Left ventricle myocardium superior (tissue), 1 donor: Measurements from ENCODE around the gene KRT39. TPM values are rescaled to one million over a fixed set of nuclear protein-coding genes. Genes with fewer than 3 reads are reported as not detected.
A peak's percentile ranks its signal among the peaks of the same experiment; 100 is the strongest.
"Not testable (repeated sequence)": the region's sequence is repeated elsewhere in the genome, so short reads cannot be mapped to it uniquely, and the experiment has no call there.

Experiments used
- ATAC-seq: fragments of 200-7000 bp; cut with Tn5 transposase; one replicate; pipeline ENCODE4 v1.9.1; 2020; ENCODE audit warnings: mild to moderate bottlenecking, moderate library complexity
- DNase-seq: peaks from one replicate; pipeline ENCODE4 v3.0.0-alpha.2; 2020
- intact Hi-C: fragments of 100-400 bp; cut with micrococcal nuclease; formaldehyde crosslinking; loops from one replicate; pipeline ENCODE4 v1.11.0; 2022
- total RNA-seq: library from RNA; stranded (reverse); fragmentation: NEBNext Ultra II Directional; extraction: Animal tissue kit (Norgen Biotek cat#: 25700); gene quantifications from one replicate; pipeline ENCODE4 v1.2.1, GENCODE V29; 2021
- donor health status: DM: no; HTN: yes; CAD: no; lungs with severe emphysema.

Gene KRT39
- total RNA-seq, 1 donor from 2014 or later = not detected

- intact Hi-C loops = no loop called here
- DNase-seq (no peak), ATAC-seq (peak; percentile 25)
Measured at GRCh38 chr17:40949418-40949817, 17.3 kb downstream of the KRT39 start.

- ATAC-seq (no peak), DNase-seq (no peak)
- intact Hi-C loops = no loop called here
Measured at GRCh38 chr17:40947929-40948328, 18.8 kb downstream of the KRT39 start.

- intact Hi-C loops = no loop called here
- no peak for ATAC-seq
- DNase-seq = no peak
Measured at GRCh38 chr17:40945414-40945813, 21.3 kb downstream of the KRT39 start.

- DNase-seq = no peak
- intact Hi-C loops = no loop called here
- ATAC-seq = no peak
Measured at GRCh38 chr17:40944531-40944930, 22.2 kb downstream of the KRT39 start.

GRCh38 chr17:40942553-40942952 is 24.2 kb downstream of the KRT39 start:
- ATAC-seq = no peak
- intact Hi-C loops = no loop called here
- DNase-seq = no peak

- no peak for ATAC-seq
- intact Hi-C loops = no loop called here
- no peak for DNase-seq
Measured at GRCh38 chr17:40940266-40940665, 26.5 kb downstream of the KRT39 start.

- intact Hi-C loops = no loop called here
Measured at GRCh38 chr17:40938981-40939380, 27.8 kb downstream of the KRT39 start.

GRCh38 chr17:40937384-40937819 is 29.3 kb downstream of the KRT39 start, which contains the start of gene KRT23:
Gene KRT23 (minus strand): TSS chr17:40937646. CDS start chr17:40936603, 1,043 bp downstream.
- ATAC-seq = no peak
- DNase-seq = no peak
- intact Hi-C loops = no loop called here

More at GRCh38 chr17:40938981-40939380, 27.8 kb downstream of the KRT39 start:
- no peak for DNase-seq
- ATAC-seq = no peak

- ATAC-seq = no peak
- no peak for DNase-seq
- intact Hi-C loops = no loop called here
Measured at GRCh38 chr17:40936976-40937375, 29.8 kb downstream of the KRT39 start.

- intact Hi-C loops = no loop called here
- DNase-seq = no peak
- ATAC-seq = no peak
Measured at GRCh38 chr17:40936437-40936971, 30.2 kb downstream of the KRT39 start.

GRCh38 chr17:40935624-40936023 is 31.1 kb downstream of the KRT39 start:
- no peak for DNase-seq
- ATAC-seq = no peak
- intact Hi-C loops = no loop called here

GRCh38 chr17:40932608-40933007 is 34.1 kb downstream of the KRT39 start:
- ATAC-seq = no peak
- no peak for DNase-seq
- intact Hi-C loops = no loop called here

- ATAC-seq = no peak
- intact Hi-C loops = no loop called here
- no peak for DNase-seq
Measured at GRCh38 chr17:40931311-40931710, 35.4 kb downstream of the KRT39 start.

GRCh38 chr17:40926341-40926740 is 40.4 kb downstream of the KRT39 start:
- DNase-seq (no peak), ATAC-seq (no peak)
- intact Hi-C loops = no loop called here

GRCh38 chr17:40922239-40922638 is 44.5 kb downstream of the KRT39 start:
- ATAC-seq (peak; percentile 61), DNase-seq (no peak)
- intact Hi-C loops = no loop called here

- no peak for DNase-seq
- intact Hi-C loops = no loop called here
- ATAC-seq = no peak
Measured at GRCh38 chr17:40921026-40921425, 45.7 kb downstream of the KRT39 start.

- ATAC-seq, intact Hi-C loops, DNase-seq: not testable (repeated sequence)
Measured at GRCh38 chr17:40917116-40917515, 49.6 kb downstream of the KRT39 start.

- ATAC-seq (no peak), DNase-seq (no peak)
- intact Hi-C loops = no loop called here
Measured at GRCh38 chr17:40916366-40916765, 50.4 kb downstream of the KRT39 start.

GRCh38 chr17:40915721-40916256 is 51.0 kb downstream of the KRT39 start:
- DNase-seq (no peak), ATAC-seq (no peak)
- intact Hi-C loops = no loop called here

GRCh38 chr17:40915199-40915661 is 51.5 kb downstream of the KRT39 start:
- intact Hi-C loops = no loop called here
- ATAC-seq = no peak

More at GRCh38 chr17:40915199-40915661, 51.5 kb downstream of the KRT39 start:
- DNase-seq = no peak
